ENCODE measurements around the gene LRRC72.

GRCh38 chr7:16528520-16528919 is 1.9 kb downstream of the LRRC72 start:
- TF ChIP-seq POLR2A (IDR thresholded peaks at IDR 0.05; ENCODE audit: low read length) (no peak), GATA1 (IDR thresholded peaks at IDR 0.05; ENCODE audit: low read depth, low read length) (no peak)

Measured in erythroblast (primary cell).